Activated naive CD8-positive, alpha-beta T cell treated with anti-CD3 and anti-CD28 coated beads, Interleukin-2, amount 50 U/mL, for 24 hours (primary cell): Measurements from ENCODE around the gene FAM184A.

Experiments used
- ATAC-seq: fragments of 150-1000 bp; cut with Tn5 transposase; one replicate; pipeline ENCODE4 v1.10.0; 2021
- DNase-seq: peaks from one replicate; pipeline ENCODE4 v3.0.0; 2021
- H3K27ac Mint-ChIP-seq: one replicate; pipeline ENCODE4 v1.8.0; 2021; ENCODE audit warnings: mild to moderate bottlenecking, mixed read lengths
- H3K27me3 Mint-ChIP-seq: one replicate; pipeline ENCODE4 v1.8.0; 2021; ENCODE audit warnings: mixed read lengths
- H3K36me3 Mint-ChIP-seq: one replicate; pipeline ENCODE4 v1.8.0; 2021; ENCODE audit warnings: low read depth, mixed read lengths
- H3K4me1 Mint-ChIP-seq: one replicate; pipeline ENCODE4 v1.8.0; 2021; ENCODE audit warnings: mixed read lengths
- H3K4me3 Mint-ChIP-seq: one replicate; pipeline ENCODE4 v1.8.0; 2021; ENCODE audit warnings: mild to moderate bottlenecking, moderate library complexity, mixed read lengths
- H3K9me3 Mint-ChIP-seq: one replicate; pipeline ENCODE4 v1.8.0; 2021; ENCODE audit warnings: mixed read lengths

FAM184A gene

DNA sequence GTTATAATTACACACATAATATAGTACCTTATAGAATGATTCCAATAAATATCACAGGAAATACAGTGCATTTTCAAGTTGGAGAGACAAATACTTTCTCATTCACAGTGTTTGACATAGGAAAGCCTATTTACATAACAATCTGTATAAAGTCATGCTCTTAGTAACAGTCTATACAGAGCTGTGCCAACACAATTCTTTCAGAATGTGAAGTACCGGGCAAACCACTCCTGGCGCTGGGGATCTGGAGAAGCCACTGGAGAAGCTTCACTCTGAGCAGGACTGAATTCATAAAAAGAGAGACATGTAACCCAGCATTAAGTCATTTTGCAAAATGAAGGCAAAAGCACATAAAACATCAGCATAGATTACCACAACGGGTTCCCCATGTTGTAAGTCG is 118.6 kb downstream of the FAM184A start:
- DNase-seq (no peak), ATAC-seq (no peak)
- H3K9me3 Mint-ChIP-seq = no peaks in the 10 kb centered on the region
- no peak overlapping the region for H3K27ac Mint-ChIP-seq
- no peak overlapping the region for H3K4me3 Mint-ChIP-seq
- no peaks in the 10 kb centered on the region for H3K4me1 Mint-ChIP-seq
- H3K36me3 Mint-ChIP-seq = no peaks in the 10 kb centered on the region
- H3K27me3 Mint-ChIP-seq = no peaks in the 10 kb centered on the region

DNA sequence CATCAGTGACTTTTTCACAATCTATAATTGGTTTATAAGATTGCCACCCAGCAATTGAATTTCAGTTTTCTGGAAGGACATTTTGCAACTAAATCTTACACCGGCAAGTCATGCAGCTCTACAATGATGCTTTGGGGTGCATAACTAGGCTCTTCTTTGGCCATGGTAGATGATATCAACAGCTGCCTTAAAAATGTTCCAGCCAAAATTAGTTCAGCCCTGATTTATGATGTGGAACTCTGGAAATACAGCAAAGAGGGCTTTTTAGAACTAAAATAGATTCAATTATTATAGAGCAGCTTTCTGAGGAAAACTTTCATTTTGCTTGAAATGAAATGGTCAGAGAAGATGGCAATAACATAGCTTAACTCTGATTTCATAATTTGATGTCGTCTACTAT is 125.1 kb downstream of the FAM184A start:
- Mint-ChIP-seq H3K4me1 (no peaks in the 10 kb centered on the region), H3K9me3 (peaks cover 5% of the 10 kb centered on the region), H3K4me3 (no peak overlapping the region), H3K36me3 (no peaks in the 10 kb centered on the region), H3K27ac (no peak overlapping the region), H3K27me3 (no peaks in the 10 kb centered on the region)
- ATAC-seq = no peak
- no peak for DNase-seq

DNA sequence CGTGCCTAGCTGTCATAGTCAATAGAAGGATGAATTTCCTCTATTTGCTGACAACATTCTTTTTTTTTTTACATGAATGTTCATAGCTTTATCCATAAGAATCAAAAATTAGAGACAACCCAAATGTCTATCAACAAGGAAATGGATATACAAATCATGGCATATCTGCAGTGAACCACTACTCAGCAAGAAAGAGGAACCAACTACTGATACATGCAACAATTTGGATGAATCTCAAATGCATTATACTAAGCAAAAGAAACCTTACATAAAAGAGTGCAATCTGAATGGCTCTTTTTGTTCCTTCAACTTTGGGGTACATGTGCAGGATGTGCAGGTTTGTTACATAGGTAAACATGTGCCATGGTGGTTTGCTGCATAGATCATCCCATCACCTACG is 125.8 kb downstream of the FAM184A start:
- Mint-ChIP-seq H3K27ac (no peak overlapping the region), H3K9me3 (peaks cover 5% of the 10 kb centered on the region), H3K36me3 (no peaks in the 10 kb centered on the region), H3K4me3 (no peak overlapping the region), H3K4me1 (no peaks in the 10 kb centered on the region), H3K27me3 (no peaks in the 10 kb centered on the region)
- DNase-seq (no peak), ATAC-seq (no peak)

DNA sequence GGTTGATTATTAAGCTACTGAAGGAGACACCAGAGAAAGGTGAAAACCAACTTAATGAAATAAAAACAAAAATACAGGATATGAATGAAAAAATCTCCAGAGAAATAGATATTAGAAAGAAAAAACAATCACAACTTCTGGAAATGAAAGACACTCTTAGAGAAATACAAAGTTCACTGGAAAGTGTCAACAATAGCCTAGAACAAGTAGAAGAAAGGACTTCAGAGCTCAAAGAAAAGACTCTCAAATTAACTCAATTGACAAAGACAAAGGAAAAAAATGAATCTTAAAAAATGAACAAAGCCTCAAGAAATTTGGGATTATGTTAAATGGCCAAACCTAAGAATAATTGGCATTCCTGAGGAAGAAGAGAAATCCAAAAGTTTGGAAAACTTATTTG is 133.2 kb downstream of the FAM184A start:
- Mint-ChIP-seq H3K27me3 (no peaks in the 10 kb centered on the region), H3K9me3 (peaks cover 53% of the 10 kb centered on the region), H3K27ac (no peak overlapping the region), H3K36me3 (peaks cover 4% of the 10 kb centered on the region), H3K4me1 (no peaks in the 10 kb centered on the region), H3K4me3 (no peak overlapping the region)
- ATAC-seq (no peak), DNase-seq (no peak)

DNA sequence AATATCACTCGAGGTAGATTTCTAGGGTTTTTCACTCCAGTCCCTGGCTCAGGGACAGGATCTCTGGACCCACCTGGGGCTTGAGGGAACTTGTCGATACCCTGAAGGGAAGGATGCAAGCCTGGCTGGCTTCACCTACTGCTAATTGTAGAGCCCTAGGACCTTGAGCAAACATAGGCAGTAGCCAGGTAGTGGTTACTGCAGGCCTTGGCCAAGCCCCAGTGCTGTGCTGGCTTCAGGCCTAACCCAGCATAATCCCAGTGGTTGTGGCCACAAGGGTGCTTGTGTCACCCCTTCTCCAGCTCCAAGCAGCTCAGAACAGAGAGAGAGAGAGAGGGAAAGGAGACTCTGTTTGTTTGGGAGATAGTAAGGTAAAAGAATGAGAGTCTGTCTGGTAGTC is 137.7 kb downstream of the FAM184A start:
- peaks cover 26% of the 10 kb centered on the region for H3K36me3 Mint-ChIP-seq
- ATAC-seq (no peak), DNase-seq (no peak)
- no peak overlapping the region for H3K4me3 Mint-ChIP-seq
- H3K9me3 Mint-ChIP-seq = peaks cover 49% of the 10 kb centered on the region
- no peak overlapping the region for H3K27ac Mint-ChIP-seq
- no peaks in the 10 kb centered on the region for H3K27me3 Mint-ChIP-seq
- H3K4me1 Mint-ChIP-seq = peaks cover 8% of the 10 kb centered on the region

DNA sequence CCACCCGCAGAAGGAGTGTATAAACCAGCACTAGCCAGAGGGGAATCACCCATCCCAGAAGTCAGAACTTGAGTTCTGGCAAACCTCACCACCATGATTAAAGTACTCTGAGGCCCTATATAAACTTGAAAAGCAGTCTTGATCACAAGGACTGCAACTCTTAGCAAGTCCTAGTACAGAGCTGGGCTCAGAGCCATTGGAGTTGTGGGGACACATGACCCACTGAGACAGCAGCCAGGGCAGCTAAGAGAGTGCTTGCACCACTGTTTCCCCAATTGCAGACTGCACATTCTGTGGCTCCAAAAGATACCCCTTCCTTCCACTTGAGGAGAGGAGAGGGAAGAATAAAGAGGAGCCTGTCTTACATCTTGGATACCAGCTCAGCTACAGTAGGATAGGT is 138.8 kb downstream of the FAM184A start:
- Mint-ChIP-seq H3K9me3 (peaks cover 38% of the 10 kb centered on the region), H3K36me3 (peaks cover 27% of the 10 kb centered on the region), H3K4me1 (peaks cover 15% of the 10 kb centered on the region), H3K27ac (no peak overlapping the region), H3K4me3 (no peak overlapping the region), H3K27me3 (no peaks in the 10 kb centered on the region)
- no peak for ATAC-seq
- DNase-seq = no peak

DNA sequence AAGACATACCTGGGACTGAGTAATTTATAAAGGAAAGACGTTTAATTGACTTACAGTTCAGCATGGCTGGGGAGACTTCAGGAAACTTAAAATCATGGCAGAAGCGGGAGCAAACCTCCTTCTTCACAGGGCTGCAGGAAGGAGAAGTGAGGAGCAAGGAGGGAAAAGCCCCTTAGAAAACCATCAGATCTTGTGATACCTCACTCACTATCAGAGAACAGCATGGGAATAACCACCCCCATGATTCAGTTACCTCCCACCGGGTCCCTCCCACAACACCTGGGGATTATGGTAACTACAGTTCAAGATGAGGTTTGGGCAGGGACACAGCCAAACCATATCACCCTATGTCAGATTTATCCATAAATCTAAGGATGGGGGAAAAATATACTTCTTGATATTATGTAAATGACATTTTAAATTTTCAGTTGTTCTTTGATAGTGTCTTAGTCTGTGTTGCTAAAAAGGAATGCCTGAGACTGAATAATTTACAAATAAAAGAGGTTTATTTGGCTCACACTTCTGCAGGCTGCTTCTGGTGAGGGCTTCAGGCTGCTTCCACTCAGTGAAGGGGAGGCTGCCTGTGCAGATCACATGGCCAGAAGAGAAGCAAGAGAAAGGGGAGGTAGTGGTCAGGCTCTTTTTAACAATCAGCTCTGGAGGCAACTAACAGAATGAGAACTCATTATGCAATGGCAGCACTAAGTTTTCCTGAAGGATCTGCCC is 142.3 kb downstream of the FAM184A start:
- Mint-ChIP-seq H3K36me3 (peaks cover 33% of the 10 kb centered on the region), H3K4me3 (peak overlapping the region; percentile 86), H3K4me1 (peaks cover 30% of the 10 kb centered on the region), H3K27me3 (no peaks in the 10 kb centered on the region), H3K9me3 (peaks cover 15% of the 10 kb centered on the region), H3K27ac (no peak overlapping the region)
- no peak for ATAC-seq
- DNase-seq = no peak

DNA sequence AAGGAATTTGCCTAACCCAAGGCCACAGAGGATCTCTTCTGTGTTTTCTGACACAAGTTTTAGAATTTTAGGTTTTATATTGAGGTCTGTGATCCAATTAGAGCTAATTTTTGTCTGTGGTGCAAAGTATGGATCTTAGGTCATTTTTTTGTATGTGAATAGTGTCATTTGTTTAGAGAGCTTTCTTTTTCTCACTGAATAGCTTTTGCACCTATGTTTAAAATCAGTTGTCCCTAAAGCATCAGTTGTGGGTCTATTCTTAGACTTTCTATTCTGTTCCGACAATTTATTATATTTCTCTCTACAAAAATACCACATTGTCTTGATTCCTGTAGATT is 143.2 kb downstream of the FAM184A start:
- peaks cover 30% of the 10 kb centered on the region for H3K4me1 Mint-ChIP-seq
- H3K36me3 Mint-ChIP-seq = peaks cover 42% of the 10 kb centered on the region
- H3K4me3 Mint-ChIP-seq = peak overlapping the region; percentile 86
- peak overlapping the region; percentile 83 for H3K27ac Mint-ChIP-seq
- DNase-seq (no peak), ATAC-seq (no peak)
- H3K27me3 Mint-ChIP-seq = no peaks in the 10 kb centered on the region
- peaks cover 15% of the 10 kb centered on the region for H3K9me3 Mint-ChIP-seq

DNA sequence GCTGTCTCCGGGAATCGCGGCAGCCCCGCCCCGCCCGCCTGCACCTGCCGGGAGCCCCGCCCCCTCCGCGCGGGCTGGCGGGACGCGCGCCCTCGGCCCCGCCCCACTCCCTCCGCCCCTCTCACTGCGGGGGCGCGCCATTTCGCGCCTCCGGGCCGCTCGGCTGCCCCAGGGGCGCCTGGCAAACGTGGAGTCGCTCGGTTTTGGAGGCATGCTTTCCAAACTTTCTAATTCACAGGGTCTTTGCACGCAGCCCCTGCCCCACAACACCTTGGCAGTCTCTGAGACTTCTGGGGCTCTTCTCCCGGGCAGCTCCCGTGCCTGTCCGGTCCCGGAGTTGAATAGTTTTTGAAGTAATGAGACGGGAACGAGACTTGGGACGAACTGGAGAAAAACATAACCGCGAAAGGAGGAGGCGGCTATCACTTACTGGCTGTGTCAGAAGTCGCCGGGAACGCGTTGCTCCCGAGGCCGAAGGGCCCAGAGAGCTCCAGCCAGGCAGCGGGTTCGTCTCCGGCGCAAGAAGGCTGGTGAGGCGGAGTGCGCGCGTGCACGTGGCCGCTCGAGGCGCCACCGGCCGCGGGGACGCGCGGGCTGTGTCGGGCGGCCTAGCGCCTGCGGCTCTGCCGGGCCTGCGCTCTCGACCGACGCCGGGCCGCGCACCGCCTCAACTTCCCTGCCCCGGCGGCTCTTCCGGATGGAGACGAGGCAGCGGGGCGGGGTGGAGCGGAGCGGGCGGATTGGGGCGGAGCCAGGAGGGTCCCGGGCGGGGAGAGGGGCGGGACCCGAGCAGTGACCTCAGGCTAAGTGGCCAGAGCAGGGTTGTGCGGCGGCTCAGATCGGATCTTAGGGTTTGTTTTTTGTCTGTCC is 143.8 kb downstream of the FAM184A start, which contains the start of gene MCM9:
TSS of gene MCM9 (minus strand) at position 699 of the 870 bp plus-strand sequence. CDS start 3,436 bp downstream, outside the sequence.
- Mint-ChIP-seq H3K4me1 (peaks cover 30% of the 10 kb centered on the region), H3K4me3 (peak within 1 kb of the TSS; percentile 86), H3K36me3 (peaks cover 41% of the 10 kb centered on the region), H3K27ac (peak within 1 kb of the TSS; percentile 90), H3K27me3 (no peaks in the 10 kb centered on the region), H3K9me3 (peaks cover 15% of the 10 kb centered on the region)
- ATAC-seq (peak; percentile 98), DNase-seq (peak; percentile 94)

DNA sequence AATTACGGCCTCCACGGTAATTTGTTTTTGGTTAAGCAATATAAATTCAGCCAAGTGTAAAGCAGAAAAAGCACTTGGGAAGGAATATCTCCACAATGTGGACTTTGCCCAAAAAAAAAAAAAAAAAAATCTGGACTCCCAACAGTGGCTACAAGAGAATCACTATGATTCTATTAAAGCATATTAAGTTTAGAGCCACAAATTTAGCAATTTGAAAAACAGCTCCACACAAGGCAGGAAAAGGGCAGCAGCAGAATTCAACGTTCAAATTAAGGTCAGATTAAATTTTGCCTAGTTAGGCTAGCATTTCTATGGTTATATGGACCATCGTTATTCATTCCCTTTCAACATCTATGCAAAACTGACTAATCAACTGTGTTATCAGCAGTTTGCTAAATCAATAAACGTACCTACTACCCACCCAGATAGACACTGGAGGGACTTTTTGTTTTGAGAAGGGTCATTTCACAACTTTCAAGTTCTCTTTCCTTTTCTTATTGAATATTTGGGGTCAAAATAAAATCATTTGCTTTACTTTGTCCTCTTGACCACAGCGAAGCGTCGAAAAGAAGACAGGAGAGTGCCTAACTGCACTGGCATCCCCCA is 144.5 kb downstream of the FAM184A start:
- DNase-seq (no peak), ATAC-seq (no peak)
- Mint-ChIP-seq H3K27me3 (no peaks in the 10 kb centered on the region), H3K36me3 (peaks cover 46% of the 10 kb centered on the region), H3K4me3 (peak overlapping the region; percentile 86), H3K27ac (peak overlapping the region; percentile 90), H3K4me1 (peaks cover 30% of the 10 kb centered on the region), H3K9me3 (peaks cover 12% of the 10 kb centered on the region)

DNA sequence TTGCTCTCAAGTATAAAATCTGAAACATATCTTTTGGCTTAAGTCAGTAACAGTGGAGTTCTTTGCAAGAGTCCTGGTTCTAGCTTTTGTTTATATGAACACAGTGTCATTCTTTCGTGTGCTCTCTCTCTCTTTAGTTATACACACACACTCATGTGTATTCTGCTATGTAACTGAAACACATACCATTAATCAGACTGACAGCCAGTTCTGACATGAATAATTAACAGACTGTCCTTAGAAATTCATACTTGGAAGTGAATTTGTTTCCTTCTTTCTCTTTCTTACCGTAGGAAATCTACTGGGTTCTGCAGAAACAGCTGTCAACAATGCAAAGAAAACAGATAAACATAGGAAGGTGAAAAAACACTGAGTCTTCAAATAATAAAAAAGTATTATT is 146.0 kb downstream of the FAM184A start:
- Mint-ChIP-seq H3K27me3 (no peaks in the 10 kb centered on the region), H3K4me1 (peaks cover 30% of the 10 kb centered on the region), H3K36me3 (peaks cover 41% of the 10 kb centered on the region), H3K9me3 (peaks cover 6% of the 10 kb centered on the region), H3K4me3 (no peak overlapping the region), H3K27ac (no peak overlapping the region)
- no peak for DNase-seq
- ATAC-seq = no peak

DNA sequence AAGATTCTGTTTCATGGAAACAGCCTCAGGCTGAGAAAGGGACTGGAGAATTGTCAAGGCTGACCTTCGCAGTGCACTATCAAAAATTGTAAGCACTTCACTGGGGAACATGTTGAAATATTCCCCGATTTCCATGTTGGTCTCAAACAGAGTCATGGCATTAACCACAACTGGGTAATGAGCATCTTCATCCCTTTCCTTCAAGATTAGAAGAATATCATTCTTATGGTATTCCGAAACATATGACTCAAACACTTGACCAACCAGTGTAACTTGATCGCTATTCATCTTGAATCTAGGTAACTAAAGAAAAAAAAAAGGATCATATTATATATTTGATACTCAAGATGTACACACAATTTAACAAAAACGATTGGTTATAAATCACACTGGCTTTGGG is 147.0 kb downstream of the FAM184A start:
- H3K4me1 Mint-ChIP-seq = peaks cover 25% of the 10 kb centered on the region
- H3K27ac Mint-ChIP-seq = no peak overlapping the region
- H3K36me3 Mint-ChIP-seq = peaks cover 40% of the 10 kb centered on the region
- DNase-seq (no peak), ATAC-seq (no peak)
- H3K4me3 Mint-ChIP-seq = no peak overlapping the region
- H3K27me3 Mint-ChIP-seq = no peaks in the 10 kb centered on the region
- H3K9me3 Mint-ChIP-seq = no peaks in the 10 kb centered on the region

DNA sequence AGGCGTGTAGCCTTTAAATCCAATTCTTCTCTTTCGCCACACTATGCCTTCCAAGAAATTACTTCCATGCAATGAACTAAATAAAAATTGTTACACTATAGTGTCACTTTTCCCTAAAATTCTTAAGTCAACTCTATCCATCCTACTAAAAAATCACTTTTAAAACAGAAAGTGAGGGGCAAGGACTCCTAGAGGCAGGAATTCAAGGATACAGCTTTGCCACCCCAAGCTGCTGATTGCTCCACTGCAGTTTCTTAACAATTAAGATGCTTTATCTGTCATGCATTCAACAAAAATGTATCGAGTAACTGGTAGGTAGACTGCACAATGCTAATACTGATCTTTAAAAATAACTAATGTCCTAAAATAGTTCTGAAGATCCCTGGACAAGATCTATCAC is 147.8 kb downstream of the FAM184A start:
- peaks cover 21% of the 10 kb centered on the region for H3K4me1 Mint-ChIP-seq
- ATAC-seq = no peak
- H3K36me3 Mint-ChIP-seq = peaks cover 41% of the 10 kb centered on the region
- no peak overlapping the region for H3K27ac Mint-ChIP-seq
- no peaks in the 10 kb centered on the region for H3K9me3 Mint-ChIP-seq
- H3K27me3 Mint-ChIP-seq = no peaks in the 10 kb centered on the region
- DNase-seq = no peak
- no peak overlapping the region for H3K4me3 Mint-ChIP-seq

DNA sequence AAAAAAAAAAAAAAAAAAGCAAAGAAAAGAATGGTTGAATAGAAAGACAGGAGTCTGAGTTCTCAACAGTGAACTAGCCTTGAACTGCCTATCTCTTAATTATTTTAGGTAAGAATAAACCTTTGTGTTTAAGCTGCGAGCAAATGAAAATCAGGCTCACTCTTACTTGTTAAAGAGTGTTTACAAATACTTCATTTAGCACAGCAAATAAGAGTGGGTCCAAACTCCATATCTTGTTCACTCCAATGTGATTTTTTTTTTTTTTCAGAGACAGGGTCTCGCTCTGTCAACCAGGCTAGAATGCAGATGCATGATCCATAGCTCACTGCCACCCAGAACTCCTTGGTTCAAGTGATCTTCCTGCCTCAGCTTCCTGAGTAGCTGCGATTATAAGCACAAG is 155.4 kb downstream of the FAM184A start:
- H3K27me3 Mint-ChIP-seq = no peaks in the 10 kb centered on the region

DNA sequence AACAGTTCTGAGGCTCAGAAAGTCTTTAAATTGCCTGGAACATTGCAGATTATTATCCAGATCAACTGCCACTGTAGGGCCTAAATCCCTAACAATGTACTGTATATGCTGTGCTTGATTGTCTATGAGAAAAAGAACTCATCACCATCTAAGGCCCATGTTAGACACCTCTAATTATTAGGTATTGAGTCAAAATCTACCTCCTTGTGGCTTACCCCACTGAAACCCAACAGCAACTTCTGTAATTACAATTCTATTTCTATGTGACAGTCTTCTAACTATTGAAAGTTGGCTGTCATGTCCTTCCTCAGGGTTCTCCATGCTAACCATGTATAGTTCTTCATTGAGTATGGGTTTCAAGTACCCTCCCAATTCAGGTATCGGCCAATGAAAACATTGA is 157.4 kb downstream of the FAM184A start:
- H3K27me3 Mint-ChIP-seq = no peaks in the 10 kb centered on the region
- no peaks in the 10 kb centered on the region for H3K4me1 Mint-ChIP-seq
- H3K4me3 Mint-ChIP-seq = no peak overlapping the region
- peaks cover 53% of the 10 kb centered on the region for H3K36me3 Mint-ChIP-seq
- H3K9me3 Mint-ChIP-seq = no peaks in the 10 kb centered on the region
- no peak overlapping the region for H3K27ac Mint-ChIP-seq
- DNase-seq = no peak
- no peak for ATAC-seq

More for the DNA sequence above, 155.4 kb downstream of the FAM184A start:
- no peak overlapping the region for H3K4me3 Mint-ChIP-seq
- DNase-seq (no peak), ATAC-seq (no peak)
- no peaks in the 10 kb centered on the region for H3K4me1 Mint-ChIP-seq
- no peaks in the 10 kb centered on the region for H3K9me3 Mint-ChIP-seq
- H3K36me3 Mint-ChIP-seq = peaks cover 51% of the 10 kb centered on the region
- no peak overlapping the region for H3K27ac Mint-ChIP-seq
